HG03139 (cell line): ENCODE measurements around the gene CDH23.

ENCODE experiments used
- ATAC-seq: cut with Tn5 transposase; IDR thresholded peaks from one replicate; pipeline ENCODE4 v1.9.1; 2021; ENCODE audit not compliant: unreplicated experiment

Gene CDH23

GRCh38 chr10:71531485-71532446, 135.0 kb downstream of the CDH23 start:
- no peak for ATAC-seq

GRCh38 chr10:71532878-71533277, 136.2 kb downstream of the CDH23 start:
- no peak for ATAC-seq

GRCh38 chr10:71533936-71534335, 137.2 kb downstream of the CDH23 start:
- ATAC-seq: no peak

- no peak for ATAC-seq
Observed at GRCh38 chr10:71534568-71535194, 138.0 kb downstream of the CDH23 start.

GRCh38 chr10:71536332-71536731, 139.6 kb downstream of the CDH23 start:
- ATAC-seq: no peak

- no peak for ATAC-seq
Observed at GRCh38 chr10:71537125-71537524, 140.4 kb downstream of the CDH23 start.

GRCh38 chr10:71537681-71538080, 141.0 kb downstream of the CDH23 start:
- ATAC-seq: no peak

- no peak for ATAC-seq
Observed at GRCh38 chr10:71538608-71539260, 142.0 kb downstream of the CDH23 start.

- no peak for ATAC-seq
Observed at GRCh38 chr10:71539442-71540118, 142.9 kb downstream of the CDH23 start.

- no peak for ATAC-seq
Observed at GRCh38 chr10:71542478-71542877, 145.8 kb downstream of the CDH23 start.

- no peak for ATAC-seq
Observed at GRCh38 chr10:71543608-71544170, 147.0 kb downstream of the CDH23 start.

- no peak for ATAC-seq
Observed at GRCh38 chr10:71545001-71545400, 148.3 kb downstream of the CDH23 start.

- no peak for ATAC-seq
Observed at GRCh38 chr10:71546220-71546619, 149.5 kb downstream of the CDH23 start.

GRCh38 chr10:71547312-71547711, 150.6 kb downstream of the CDH23 start:
- no peak for ATAC-seq

- ATAC-seq: no peak
Observed at GRCh38 chr10:71547876-71548846, 151.4 kb downstream of the CDH23 start.

GRCh38 chr10:71549766-71550533, 153.2 kb downstream of the CDH23 start:
- no peak for ATAC-seq

- no peak for ATAC-seq
Observed at GRCh38 chr10:71550628-71551027, 153.9 kb downstream of the CDH23 start.

GRCh38 chr10:71551970-71552369, 155.2 kb downstream of the CDH23 start:
- ATAC-seq: no peak

GRCh38 chr10:71553432-71553831, 156.7 kb downstream of the CDH23 start:
- no peak for ATAC-seq
